Cerebellar cortex (tissue), 1 donor: ENCODE results near the gene IFNA7.
"Not testable (repeated sequence)": the region's sequence is repeated elsewhere in the genome, so short reads cannot be mapped to it uniquely, and the experiment has no call there.

Source experiments
- DNase-seq: peaks from one replicate; pipeline ENCODE4 v3.0.0-alpha.2; 2015; ENCODE audit warnings: low spot score

Gene IFNA7

DNA sequence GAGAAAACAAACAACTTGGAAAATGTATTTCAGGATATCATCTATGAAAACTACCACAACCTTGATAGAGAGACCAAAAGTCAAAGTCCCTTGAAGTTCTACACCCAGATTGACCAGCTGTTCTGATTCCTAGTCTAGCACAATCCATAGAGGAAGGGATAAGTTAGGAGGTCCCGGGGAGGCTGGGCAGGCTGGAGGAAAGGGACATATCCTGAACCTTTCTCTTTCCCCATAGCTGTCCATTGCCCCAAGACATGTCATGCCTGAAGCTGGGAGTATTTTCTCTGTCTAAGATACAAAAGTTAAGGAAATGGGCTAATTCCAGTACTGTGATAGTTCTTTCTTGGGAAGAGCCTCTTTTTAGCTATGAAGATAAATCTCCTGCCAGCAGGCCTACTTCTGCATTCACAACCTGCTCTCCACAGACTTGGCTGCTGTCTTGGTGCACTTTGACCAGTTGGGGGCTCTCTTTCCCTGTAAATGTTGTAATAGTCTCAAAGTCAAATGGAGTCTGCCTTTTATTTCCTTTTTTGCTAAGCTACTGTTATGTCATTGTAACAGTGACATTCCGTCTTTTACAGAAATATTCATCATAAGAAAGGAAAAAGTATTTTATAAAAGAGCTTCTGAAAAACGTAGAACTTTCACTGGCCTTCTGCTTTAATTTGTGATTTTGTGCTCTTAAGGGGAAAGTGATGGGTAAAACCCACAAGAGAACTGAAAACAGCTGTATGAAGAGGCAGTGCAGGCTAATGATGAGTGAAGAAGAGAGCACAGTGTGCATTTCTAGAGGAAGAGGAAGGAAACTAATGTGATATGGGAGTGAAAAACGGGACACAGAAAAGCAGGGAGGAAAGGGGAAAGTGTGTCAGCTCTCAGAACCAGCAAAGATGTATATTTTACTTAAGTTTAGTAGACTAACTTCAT, 18.9 kb downstream of the IFNA7 start:
- peak; percentile 9 for DNase-seq

DNA sequence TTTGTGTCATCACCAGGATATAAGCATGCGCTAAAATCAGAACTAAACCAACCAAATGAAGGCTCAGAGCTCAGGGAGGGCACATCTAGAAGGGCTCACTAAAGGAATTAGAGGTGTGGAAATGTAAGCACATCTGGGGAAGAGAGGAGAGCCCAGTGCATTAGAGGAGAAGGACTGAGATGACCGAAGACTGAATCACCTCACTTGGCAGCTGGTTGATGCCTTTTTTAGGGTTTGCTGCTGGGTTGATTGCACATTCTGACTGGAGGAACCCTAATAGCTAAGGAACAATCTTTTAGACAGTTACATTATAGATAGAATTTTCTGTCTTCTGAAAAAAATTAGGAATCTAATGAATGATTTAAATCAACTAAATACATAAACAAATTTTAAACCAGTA, 27.3 kb downstream of the IFNA7 start:
- no peak for DNase-seq

DNA sequence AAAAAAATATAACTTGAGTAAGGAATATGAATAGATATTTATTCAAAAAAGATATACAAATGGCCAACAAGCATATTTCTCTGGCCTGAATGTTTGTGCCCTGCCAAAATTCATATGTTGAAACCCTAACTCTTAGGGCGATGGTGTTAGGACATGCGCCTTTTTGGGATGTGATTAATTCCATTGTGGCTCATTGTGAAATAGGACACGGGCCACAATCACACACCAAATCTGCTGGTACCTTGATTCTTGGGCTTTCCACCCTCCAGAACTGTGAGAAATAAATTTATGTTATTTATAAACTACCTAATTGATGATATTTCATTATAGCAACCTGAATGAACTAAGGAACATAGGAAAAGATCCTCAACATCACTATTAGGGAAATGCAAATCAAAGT, 29.8 kb downstream of the IFNA7 start:
- no peak for DNase-seq

DNA sequence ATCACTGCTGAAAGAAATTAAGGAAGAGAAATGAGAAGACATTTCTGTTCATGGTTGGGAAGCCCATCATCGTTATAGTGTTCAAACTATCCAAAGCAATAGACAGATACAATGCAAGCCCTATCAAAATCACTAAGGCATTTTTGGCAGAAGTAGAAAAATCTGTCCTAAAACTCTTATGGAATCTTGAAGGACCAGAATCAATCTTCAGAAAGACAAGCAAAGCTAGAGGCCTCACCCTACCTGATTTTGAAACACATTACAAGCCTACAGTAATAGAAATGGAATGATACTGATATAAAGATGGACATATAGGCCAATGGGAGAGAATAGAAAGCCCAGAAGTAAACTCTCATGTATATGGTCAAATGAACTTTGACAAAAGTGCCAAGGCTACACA, 30.7 kb downstream of the IFNA7 start:
- no peak for DNase-seq

DNA sequence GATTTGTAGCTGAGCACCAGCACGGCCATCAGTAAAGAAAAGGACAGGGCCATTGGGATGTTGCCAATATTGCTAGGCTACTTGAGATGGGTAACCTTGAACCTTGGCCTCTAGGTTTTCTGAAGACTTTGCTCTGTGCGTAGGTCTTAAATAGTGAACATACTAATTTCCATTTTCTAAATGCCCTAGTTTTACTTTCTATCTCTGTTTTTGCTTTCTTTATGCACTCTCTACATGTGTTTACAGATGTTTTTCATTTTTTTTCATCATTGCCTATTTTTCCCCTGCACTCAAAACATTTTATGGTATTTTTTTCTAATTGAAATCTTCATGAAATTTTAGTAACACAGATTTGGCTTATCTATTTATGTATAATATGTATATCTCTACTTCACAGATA, 35.4 kb downstream of the IFNA7 start, which contains the start of gene IFNA21:
Gene IFNA21 (minus strand): TSS at position 101 of the 400 bp plus-strand sequence. CDS start 48 bp downstream, at position 53.
- not testable (repeated sequence) for DNase-seq

DNA sequence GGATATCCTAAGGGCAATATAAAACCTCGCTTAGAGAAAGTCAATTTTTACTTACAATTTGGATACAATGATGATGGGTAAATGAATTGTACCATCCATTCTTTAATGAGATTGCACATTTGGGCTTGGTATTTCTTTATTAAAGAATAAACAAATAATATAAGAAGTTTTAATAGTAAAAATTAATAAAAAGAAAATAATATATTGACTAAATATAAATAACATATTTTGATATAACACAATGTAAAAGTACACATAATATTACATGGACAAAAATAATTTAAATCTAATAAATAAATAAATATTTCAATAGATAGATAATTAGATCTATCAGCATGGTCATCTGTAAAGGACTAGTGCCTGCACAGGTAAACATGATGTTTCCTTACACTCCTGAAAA, 36.5 kb downstream of the IFNA7 start:
- no peak for DNase-seq

DNA sequence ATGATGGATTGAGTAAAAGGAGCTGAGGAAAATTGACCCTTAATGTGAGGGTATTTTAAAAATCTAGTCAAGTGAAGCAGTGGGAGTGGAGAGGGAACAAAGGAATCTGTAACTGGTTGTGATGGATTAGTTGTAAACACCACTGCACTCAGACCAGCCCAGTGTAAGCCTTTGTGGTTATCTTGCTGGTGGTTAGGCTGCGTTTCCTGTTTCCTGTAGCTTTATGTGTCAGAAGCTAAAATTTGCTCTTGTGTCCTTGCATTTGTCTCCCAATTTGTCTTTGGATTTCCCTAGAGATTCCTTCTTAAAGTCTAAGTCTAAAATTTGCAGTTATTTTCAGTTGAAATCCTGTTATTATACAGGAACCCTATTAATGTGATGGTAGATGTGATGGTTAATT, 41.8 kb downstream of the IFNA7 start:
- DNase-seq, result no peak

DNA sequence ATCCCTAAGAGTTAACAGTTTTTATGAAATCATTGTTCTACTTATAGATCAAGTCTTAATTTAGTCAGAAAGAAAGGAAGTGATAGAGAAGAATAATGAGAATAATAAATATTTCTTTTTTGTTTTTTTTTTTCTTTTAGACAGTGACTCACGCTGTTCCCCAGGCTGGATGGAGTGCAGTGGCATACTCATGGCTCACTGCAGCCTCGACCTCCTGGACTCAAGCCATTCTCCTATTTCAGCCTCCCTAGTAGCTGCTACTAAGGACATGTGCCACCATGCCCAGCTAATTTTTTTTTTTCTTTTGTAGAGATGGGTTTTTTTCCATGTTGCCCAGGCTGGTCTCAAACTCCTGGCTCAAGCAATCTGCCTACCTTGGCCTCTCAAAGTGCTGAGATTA, 46.5 kb downstream of the IFNA7 start:
- DNase-seq, result no peak

DNA sequence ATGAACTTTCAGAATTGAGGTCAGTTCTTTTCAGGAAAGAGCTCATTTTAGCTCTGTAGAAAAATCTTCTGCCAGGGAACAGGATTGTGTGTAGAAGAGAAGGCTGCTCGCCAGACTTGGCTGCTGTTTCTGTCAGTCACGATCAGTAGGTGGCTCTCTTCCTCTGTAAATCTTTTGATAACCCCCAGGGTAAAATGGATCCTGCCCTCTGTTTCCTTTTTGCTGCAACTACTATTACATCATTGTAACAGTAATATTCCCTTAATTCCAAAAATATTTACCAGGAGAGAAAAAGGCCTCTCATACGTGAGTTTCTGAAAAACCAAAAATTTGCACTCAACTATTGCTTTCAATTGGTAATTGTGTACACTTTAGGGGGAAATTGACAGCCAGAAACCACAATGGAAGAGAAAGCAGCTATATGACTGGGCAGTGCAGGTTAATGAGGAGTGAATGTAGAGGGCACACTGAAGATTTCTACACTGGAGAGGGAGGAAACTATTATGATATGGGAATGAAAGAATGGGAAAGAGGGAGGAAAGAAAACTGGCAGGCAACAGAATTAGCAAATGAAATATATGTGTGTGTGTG, 47.9 kb downstream of the IFNA7 start:
- peak; percentile 9 for DNase-seq

DNA sequence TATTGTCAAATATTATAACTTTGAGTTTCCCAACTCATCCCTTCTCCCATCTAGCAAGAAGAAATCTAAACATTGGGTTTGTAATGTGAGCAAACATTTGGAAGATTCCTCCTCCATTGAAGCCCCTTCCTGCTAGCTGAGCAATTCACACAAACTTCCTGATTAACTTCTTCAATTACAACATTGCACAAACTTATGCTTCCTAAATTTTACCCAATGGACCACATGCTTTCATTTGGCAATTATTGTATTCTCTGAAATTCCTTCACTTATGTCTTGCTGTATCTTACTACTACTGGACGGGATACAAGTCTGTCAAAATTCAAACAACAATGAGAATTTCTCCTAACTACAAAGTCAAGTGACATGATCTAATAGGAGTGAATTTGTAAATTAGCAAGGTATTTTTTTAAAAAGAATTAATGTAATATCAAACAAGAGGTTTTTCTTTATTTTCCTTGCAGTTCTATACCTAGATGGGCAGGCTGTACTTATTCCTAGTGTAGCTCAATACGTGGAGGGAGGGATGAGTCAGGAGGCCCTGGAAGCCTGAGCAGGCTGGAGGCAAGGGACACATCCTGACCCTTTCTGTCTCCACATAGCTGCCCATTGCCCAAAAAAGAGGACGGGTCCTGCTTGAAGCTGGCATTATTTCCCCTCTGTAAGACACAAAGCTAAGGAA, 48.5 kb downstream of the IFNA7 start:
- no peak for DNase-seq
